Measurements from ENCODE around the gene MEGF9.
"Not testable (repeated sequence)": the region's sequence is repeated elsewhere in the genome, so short reads cannot be mapped to it uniquely, and the experiment has no call there.

The MEGF9 gene

GRCh38 chr9:120654272-120654671, 60.0 kb downstream of the MEGF9 start:
- DNase-seq, result no peak

DNA sequence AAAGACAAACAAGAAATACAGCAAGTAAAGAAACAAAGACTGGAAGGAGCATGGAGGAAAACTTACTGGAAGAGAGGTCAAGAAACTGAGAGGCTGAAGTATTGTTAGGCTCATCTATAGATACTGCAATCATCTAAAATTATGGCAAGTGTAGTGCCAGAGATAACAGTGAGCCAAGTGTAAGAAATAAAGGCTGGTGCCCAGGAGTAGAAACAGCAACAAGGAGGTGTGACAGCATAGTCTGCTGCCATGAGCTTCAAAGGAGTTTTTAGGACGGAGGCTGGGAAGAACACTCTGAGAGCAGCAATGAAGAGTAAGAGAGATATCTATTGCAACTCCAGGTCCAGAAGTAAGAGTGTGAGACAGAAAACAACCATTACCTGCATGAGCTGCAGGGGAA, 60.5 kb downstream of the MEGF9 start:
- no peak for DNase-seq

DNA sequence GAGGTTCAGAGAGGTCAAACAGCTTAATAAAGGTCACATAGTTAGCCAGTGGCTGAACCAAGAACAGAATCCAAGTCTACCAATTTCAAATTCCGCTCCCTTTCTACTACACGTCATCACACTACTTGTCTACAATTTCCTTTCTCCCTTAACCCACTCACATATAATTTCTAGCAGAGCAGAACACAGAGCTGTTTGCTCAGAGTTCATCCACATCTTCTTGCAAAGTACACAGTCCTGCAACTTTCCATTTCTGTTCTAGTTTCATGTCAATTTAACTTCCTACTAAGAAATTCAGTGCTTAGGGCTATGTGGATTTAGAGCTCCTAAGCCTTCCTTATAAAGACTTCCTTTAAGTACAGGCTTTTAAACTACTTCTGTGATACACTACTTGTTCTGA, 61.3 kb downstream of the MEGF9 start:
- DNase-seq, result no peak

- no peak for DNase-seq
Observed at GRCh38 chr9:120650352-120650751, 63.9 kb downstream of the MEGF9 start.

DNA sequence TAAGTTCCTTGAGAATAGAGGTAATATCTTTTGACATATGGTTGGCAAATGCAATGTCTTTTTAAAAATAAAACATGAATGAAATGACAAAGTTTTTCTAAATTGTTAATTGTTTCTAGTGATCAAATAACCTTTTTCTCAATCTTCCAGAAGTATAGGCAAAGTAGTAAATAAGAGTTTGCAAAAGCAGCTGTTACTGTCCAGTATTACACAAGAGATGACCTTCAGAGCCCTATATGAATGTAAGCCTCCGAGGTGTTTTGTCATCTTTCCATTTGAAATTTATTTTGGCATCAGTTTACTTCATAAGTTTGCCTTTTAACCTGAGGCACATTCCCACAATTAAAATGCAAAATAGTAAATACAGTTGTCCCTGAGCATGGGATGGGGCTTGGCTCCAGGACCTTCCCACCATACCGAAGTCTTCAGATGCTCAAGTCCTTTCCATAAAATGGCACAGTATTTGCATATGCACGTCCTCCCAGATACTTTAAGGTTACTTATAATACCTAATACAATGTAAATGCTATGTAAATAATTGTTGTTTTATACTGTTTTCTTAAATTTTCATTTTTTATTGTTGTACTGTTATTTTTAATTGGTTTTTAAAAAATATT, 65.6 kb downstream of the MEGF9 start:
- no peak for DNase-seq

GRCh38 chr9:120646948-120647347, 67.3 kb downstream of the MEGF9 start:
- DNase-seq, result no peak

- no peak for DNase-seq
Observed at GRCh38 chr9:120645760-120646159, 68.5 kb downstream of the MEGF9 start.

DNA sequence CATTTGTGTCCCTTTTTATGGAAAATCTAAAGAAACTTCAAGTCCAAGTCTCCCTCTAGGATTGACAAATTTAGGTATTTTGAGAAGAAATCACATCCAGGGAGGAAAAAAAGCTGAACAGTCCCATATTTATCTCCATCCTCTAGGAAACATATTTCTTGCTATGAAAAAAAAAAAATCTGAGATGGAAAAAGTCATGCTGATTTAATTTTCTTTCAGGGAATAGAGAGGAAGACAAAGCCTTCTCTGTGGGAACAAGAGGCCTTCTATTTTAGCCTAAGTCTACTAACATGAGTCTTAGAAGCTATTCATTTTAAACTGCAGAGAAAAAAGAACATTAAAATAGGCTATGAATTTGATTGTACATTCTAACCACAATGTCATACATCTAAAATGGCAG, 71.2 kb downstream of the MEGF9 start:
- no peak for DNase-seq

DNA sequence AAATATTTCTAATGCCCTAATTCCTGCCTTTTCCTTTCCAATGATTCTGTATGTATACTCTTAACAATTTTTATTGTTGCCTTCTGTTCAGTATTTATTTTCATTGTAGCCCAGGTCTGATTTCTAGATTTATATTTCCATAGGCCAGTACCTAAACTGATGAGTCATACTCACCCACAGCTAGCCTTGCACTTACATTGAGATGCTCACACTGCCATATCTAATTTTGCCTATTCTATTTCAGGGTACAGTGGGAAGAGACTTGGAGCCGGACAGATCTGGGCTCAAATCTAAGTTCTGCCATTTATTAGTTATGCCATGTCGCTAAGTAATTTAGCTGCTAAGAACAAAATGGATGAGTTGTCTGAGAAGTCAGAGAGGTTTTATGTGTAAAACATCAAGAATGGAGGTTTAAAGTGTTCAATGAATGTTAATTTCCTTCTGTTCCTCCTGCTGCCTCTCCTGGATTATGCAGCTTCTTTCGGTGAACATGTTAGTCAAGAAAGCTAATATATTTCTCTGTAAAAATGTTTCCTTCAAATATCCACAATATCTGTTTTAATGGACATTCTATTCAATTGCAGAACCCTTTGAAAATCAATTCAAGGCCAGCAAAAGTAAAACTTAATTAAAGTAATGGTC, 72.0 kb downstream of the MEGF9 start:
- no peak for DNase-seq

- DNase-seq, result not testable (repeated sequence)
Observed at GRCh38 chr9:120640874-120641273, 73.4 kb downstream of the MEGF9 start.

GRCh38 chr9:120640380-120640779, 73.9 kb downstream of the MEGF9 start:
- no peak for DNase-seq

DNA sequence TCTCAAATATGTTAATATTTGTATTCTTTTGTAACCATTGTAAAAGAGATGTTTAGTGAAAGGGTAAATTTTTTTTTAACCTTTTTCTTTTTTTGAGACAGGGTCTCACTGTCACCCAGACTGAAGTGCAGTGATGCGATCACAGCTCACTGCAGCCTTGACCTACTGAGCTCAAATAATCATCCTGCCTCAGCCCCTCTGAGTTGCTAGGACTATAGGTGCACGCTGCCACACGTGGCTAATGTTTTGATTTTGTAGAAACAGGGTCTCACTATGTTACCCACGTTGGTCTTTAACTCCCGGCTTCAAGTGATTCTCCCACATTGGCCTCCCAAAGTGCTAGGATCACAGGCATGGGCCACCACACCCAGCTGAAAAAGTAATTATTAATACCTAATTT, 76.4 kb downstream of the MEGF9 start:
- DNase-seq, result no peak

GRCh38 chr9:120636194-120636957, 77.9 kb downstream of the MEGF9 start:
- no peak for DNase-seq

DNA sequence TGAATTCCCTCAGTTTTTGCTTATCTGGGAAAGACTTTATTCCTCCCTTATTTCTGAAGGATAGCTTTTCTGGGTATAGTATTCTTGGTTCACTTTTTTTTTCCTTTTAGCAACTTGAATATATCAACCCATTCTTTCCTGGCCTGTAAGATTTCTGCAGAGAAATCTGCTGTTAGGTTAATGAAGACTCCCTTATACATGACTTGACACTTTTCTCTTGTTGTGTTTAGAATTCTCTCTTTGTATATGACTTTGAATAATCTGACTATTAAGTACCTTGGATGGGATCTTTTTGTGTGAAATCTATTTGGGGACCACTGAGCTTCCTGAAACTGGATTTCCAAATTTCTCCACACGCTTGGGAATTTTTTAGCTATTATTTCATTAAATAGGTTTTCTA, 79.3 kb downstream of the MEGF9 start:
- no peak for DNase-seq

GRCh38 chr9:120630333-120630732, 83.9 kb downstream of the MEGF9 start:
- DNase-seq, result no peak

DNA sequence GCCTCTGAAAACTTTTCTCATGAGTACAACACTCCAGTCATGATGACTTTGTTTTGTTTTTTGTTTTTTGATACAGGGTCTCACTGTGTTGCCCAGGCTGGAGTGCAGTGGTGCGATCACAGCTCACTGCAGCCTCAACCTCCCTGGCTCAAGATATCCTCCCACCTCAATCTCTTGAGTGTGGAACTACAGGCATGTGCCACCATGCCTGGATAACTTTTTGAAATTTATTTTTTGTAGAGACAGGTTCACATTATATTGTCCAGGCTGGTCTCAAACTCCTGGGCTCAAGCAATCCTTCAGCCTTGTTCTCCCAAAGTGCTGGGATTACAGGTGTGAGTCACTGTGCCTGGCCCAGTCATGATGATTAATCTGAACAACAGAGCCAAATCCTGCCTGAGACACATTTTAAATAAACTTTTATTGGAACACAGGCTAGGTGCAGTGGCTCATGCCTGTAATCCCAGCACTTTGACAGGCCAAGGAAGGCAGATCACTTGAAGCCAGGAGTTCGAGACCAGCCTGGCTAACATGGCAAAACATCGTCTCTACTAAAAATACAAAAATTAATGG, 85.3 kb downstream of the MEGF9 start:
- not testable (repeated sequence) for DNase-seq

DNA sequence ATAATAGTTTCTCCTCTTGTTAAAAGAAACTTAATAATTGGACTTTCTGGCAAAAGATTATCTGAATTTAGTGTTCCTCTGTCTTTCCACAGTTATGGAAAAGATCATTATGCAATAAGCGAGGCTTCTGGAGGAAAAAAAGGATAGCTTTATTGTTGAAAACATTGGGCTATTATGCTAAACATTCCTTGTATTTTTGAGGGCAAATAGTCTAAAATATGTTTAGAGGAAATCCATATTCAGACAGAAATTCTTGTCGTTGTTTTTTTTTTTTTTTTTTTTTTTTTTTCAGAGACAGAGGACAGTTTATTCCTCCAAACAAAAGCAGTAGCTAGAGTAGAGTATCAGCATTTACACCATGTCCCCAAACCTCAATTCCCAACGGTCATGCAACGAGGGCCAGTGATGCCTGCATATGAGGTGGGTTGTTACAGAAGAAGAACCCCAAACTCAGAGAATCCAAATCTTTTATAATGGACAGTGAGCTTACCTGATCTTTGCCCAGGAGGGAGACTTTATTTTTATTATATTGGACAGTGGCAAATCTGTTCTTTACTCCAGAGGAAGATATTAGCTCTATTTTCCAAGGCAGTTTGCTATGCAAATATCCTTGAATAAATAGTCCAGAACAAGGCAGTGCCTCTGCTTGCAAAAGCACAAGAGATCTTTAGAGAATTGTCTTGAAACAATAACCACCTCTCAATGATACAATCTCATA, 85.9 kb downstream of the MEGF9 start:
- DNase-seq, result no peak

DNA sequence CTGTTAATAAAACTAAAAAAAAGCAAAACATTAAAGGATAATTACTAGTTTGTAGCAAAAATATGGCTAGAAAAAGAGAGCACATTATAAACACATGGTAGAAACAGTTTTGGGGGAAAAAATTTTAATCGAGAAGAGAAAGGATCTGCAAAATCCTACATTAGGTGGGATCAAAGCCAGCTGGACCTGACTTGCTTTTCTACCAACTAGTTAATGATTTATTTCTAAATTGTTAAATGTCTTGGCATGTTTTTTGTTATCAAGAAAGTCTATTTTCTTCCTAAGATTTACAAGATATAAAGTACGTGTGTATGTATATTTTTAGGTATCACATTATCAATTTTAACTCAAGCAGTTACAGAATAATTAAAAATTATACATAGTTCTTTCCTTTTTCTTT, 87.2 kb downstream of the MEGF9 start:
- no peak for DNase-seq

DNA sequence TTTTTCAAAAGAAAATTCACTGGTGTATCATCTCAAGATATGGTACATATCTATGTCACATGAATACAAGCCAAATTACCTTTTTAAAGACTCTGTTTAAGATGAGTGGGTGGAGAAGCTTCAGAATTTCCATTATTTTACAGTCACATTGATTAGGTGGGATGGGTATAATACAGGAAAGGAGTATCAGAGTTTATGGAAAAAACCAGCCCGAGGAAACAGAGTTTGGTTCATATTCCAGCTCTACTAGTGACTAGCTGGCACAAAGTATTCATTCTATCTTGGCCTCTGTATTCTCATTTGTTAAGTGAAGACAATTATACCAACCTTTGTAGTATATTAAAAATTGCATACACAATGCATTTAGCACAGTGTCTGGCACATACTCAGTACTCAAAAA, 87.8 kb downstream of the MEGF9 start:
- no peak for DNase-seq

DNA sequence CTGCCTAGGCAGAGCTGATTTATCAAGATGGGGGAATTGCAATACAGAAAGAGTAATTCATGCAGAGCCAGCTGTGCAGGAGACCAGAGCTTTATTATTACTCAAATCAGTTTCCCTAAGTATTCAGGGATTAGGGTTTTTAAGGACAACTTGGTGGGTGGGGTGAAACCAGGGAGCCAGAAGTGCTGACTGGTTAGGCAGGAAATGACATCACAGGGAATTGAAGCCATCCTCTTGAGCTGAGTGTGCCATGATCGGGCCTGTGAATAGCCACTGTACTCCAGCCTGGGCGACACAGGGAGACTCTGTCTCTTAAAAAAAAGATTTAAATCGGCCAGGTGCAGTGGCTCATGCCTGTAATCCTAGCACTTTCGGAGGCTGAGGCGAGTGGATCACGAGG, 89.0 kb downstream of the MEGF9 start:
- no peak for DNase-seq

- no peak for DNase-seq
Observed at GRCh38 chr9:120622790-120623189, 91.5 kb downstream of the MEGF9 start.

- DNase-seq, result no peak
Observed at GRCh38 chr9:120621941-120622340, 92.3 kb downstream of the MEGF9 start.
